Measurements from ENCODE around the gene NOX1.
"Not testable (repeated sequence)": the region's sequence is repeated elsewhere in the genome, so short reads cannot be mapped to it uniquely, and the experiment has no call there.

The NOX1 gene

GRCh38 chrX:100819837-100820666, 54.1 kb downstream of the NOX1 start, which contains the start of gene CSTF2:
Gene CSTF2 (plus strand): TSS chrX:100820391. CDS start chrX:100820417, 26 bp downstream.
- peak; percentile 32 for DNase-seq (ENCODE audit: low read depth, low spot score)

GRCh38 chrX:100819534-100819836, 54.7 kb downstream of the NOX1 start:
- DNase-seq (ENCODE audit: low read depth, low spot score): no peak

DNA sequence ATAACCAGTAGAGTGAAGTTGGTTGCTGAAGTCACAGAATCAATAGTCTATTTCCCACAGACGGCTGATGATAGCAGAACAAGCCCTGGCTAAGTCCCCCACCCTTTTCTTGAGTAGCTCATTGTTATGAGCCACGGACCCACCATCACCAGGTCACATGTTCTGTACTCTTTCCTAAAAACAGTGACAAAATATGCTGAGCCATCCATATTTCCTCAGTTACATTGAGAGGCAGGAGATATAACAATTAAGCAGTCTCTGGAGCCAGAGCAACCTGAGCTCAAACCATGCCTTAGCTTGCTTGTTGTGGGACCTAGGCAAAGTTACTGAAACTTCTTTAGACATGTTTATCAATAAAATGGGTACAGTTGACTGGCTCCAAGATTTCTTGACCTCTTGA, 56.8 kb downstream of the NOX1 start:
- DNase-seq (ENCODE audit: low read depth, low spot score): no peak

- DNase-seq (ENCODE audit: low read depth, low spot score): no peak
Observed at GRCh38 chrX:100812216-100813158, 61.7 kb downstream of the NOX1 start.

DNA sequence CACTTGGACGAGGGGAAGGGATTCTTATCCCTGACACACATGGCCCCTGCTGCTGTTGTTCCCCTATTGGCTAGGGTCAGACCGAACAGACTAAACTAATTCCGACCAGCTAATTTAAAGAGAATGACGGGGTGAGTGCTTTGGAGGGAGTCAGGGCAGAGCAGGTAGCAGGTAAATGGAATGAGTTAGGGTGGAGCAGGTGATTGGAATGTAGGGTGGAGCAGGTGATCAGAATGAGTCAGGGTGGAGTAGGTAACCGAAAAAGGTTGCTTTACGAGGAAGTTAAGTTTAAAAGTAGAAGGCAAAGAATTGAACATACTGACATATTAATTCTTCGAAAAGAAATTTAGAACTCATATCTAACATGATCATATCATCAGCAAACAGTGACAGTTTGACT, 65.9 kb downstream of the NOX1 start:
- not testable (repeated sequence) for DNase-seq (ENCODE audit: low read depth, low spot score)

DNA sequence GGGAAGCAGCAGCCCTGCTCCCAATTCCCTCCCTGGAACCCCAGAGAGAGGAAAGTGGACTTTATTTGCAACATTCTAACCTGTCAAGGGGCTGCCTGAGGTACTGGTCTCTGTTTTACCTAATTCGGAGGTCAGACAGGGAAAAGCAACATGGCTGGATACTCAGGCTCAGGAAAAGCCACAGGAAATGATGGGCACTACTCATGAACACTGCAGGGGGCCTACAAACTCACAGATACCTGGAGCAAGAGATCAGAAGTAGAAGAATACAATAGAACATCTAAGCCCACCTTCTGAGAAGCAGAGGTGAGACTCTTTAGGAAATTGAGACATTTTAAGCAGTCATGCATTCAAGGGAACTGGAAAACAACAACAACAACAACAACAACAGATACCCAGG, 69.4 kb downstream of the NOX1 start:
- DNase-seq (ENCODE audit: low read depth, low spot score): no peak

- no peak for DNase-seq (ENCODE audit: low read depth, low spot score)
Observed at GRCh38 chrX:100802843-100803242, 71.3 kb downstream of the NOX1 start.

DNA sequence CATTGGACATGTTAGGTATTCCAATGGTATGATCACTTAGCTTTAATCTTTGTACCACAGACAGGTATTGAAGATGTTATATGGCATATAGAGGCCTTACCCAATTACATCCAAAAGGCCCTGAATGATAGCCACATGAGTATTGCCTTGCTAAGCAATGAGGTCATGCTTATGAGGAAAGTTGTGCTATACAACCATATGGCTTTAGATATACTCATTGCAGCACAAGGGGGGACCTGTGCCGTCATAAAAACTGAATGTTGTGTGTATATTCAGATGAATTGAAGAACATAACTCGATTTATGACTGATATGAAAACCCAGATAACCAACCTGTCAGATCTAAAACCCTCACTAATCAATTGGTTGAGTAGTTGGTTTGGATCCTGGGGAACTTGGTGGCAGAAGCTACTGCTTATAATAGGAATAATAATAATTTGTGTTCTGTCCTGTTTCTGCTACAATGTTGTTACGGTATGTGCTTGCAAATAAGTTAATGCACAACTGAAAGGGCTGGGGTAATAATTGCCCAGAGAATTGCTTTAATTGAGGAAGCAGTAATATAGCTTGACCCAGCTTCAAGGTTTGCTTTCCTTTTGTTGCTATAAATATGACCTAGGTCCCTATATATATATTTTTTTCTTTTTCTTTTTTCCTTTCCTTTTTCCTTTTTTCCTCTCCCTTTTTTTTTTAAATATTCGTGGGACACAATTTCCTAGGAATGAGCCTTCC, 75.5 kb downstream of the NOX1 start:
- DNase-seq (ENCODE audit: low read depth, low spot score): no peak

GRCh38 chrX:100797359-100797758, 76.8 kb downstream of the NOX1 start:
- DNase-seq (ENCODE audit: low read depth, low spot score): no peak

DNA sequence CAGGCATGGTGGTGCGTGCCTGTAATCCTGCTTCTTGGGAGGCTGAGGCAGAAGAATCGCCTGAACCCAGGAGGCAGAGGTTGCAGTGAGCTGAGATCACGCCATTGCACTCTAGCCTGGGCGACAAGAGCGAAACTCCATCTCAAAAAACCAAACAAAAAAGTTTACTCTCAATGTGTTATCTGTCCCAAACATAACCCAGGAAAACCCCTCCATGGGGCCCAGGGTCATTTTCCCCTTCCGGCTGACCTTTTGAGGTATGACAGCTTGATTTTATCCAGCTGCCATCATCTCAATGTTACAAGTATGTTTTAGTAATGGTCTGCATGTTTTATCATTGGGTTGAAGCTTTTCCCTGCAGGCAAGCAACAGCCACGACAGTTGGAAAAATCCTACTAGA, 77.8 kb downstream of the NOX1 start:
- DNase-seq (ENCODE audit: low read depth, low spot score): not testable (repeated sequence)

All from smooth muscle cell of the brain vasculature (primary cell).